Measurements from ENCODE around the gene IKZF5.

The IKZF5 gene

GRCh38 chr10:122995936-122996335, 12.7 kb downstream of the IKZF5 start:
- no peaks in the 10 kb centered on the region for H3K9me2 ChIP-seq (replicated peaks; ENCODE audit: control insufficient read depth, low read length)
- peaks cover 8% of the 10 kb centered on the region; the same call in 1 of the 2 replicates for H4K20me1 ChIP-seq (ENCODE audit: control insufficient read depth, insufficient read depth, low read depth, low read length)
- H3F3A ChIP-seq (ENCODE audit: control insufficient read depth, insufficient read depth) = 0 out of 2 replicates have a peak, but pooled peaks cover 2% of the 10 kb centered on the region
- no peak overlapping the region for H3K4me3 ChIP-seq (ENCODE audit: low read length)
- peaks cover 43% of the 10 kb centered on the region for H3K79me2 ChIP-seq (ENCODE audit: control insufficient read depth, low read length)
- H3K4me1 ChIP-seq (ENCODE audit: control insufficient read depth, low read length) = peaks cover 14% of the 10 kb centered on the region
- peaks cover 74% of the 10 kb centered on the region for H3K36me3 ChIP-seq (ENCODE audit: control insufficient read depth, low read length)
- H3K9me3 ChIP-seq (ENCODE audit: control insufficient read depth, insufficient read depth, low read length) = no peaks in the 10 kb centered on the region
- no peaks in the 10 kb centered on the region for H3K27me3 ChIP-seq (ENCODE audit: control insufficient read depth, low read length)
- H3K4me2 ChIP-seq (ENCODE audit: low read length) = no peak overlapping the region
- no peak for TF ChIP-seq EZH2phosphoT487 (IDR thresholded peaks at IDR 0.05; ENCODE audit: borderline replicate concordance, low read length)
- TF ChIP-seq, protein P1, sequence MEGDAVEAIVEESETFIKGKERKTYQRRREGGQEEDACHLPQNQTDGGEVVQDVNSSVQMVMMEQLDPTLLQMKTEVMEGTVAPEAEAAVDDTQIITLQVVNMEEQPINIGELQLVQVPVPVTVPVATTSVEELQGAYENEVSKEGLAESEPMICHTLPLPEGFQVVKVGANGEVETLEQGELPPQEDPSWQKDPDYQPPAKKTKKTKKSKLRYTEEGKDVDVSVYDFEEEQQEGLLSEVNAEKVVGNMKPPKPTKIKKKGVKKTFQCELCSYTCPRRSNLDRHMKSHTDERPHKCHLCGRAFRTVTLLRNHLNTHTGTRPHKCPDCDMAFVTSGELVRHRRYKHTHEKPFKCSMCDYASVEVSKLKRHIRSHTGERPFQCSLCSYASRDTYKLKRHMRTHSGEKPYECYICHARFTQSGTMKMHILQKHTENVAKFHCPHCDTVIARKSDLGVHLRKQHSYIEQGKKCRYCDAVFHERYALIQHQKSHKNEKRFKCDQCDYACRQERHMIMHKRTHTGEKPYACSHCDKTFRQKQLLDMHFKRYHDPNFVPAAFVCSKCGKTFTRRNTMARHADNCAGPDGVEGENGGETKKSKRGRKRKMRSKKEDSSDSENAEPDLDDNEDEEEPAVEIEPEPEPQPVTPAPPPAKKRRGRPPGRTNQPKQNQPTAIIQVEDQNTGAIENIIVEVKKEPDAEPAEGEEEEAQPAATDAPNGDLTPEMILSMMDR (IDR thresholded peaks at IDR 0.05; ENCODE audit: low read depth, low read length, poor library complexity, severe bottlenecking) = no peak
- no peak overlapping the region for H3K27ac ChIP-seq (ENCODE audit: low read depth, low read length)

DNA sequence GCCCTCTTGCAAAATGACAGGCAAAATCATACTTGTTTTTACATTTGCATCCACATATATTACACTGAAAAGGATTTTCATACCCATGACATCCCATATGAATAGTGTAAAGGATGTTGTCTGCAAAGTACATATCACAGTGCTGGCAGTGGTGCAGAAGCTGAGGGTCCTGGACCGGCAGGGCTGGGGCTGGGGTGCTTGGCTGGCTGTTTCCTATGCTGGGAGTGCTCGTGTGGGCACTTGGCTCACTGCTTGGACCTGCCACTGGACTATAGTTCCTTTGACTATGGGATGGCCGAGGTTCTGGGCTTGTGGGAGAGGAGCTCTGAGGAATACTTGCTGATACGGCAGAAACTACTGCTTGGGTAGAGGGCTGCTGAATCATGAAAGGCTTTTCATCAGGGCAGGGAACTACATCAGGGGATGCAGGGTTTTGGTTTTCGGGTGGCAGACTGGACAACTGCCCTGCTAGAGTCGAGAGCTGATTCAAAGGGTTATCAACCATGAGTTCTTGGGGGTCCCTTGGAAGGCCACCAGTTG, 14.7 kb downstream of the IKZF5 start:
- peaks cover 23% of the 10 kb centered on the region for H3K79me2 ChIP-seq (ENCODE audit: control insufficient read depth, low read length)
- no peaks in the 10 kb centered on the region for H3K9me3 ChIP-seq (ENCODE audit: control insufficient read depth, insufficient read depth, low read length)
- H3K4me1 ChIP-seq (ENCODE audit: control insufficient read depth, low read length) = no peaks in the 10 kb centered on the region
- H3K27me3 ChIP-seq (ENCODE audit: control insufficient read depth, low read length) = no peaks in the 10 kb centered on the region
- peaks cover 71% of the 10 kb centered on the region for H3K36me3 ChIP-seq (ENCODE audit: control insufficient read depth, low read length)
- 0 out of 2 replicates have a peak, but pooled peaks cover under 1% of the 10 kb centered on the region for H4K20me1 ChIP-seq (ENCODE audit: control insufficient read depth, insufficient read depth, low read depth, low read length)
- TF ChIP-seq, protein P1 (IDR thresholded peaks at IDR 0.05; ENCODE audit: low read depth, low read length, poor library complexity, severe bottlenecking) = no peak
- no peak for TF ChIP-seq EZH2phosphoT487 (IDR thresholded peaks at IDR 0.05; ENCODE audit: borderline replicate concordance, low read length)
- H3K9me2 ChIP-seq (replicated peaks; ENCODE audit: control insufficient read depth, low read length) = no peaks in the 10 kb centered on the region
- no peak overlapping the region for H3K27ac ChIP-seq (ENCODE audit: low read depth, low read length)
- H3K4me3 ChIP-seq (ENCODE audit: low read length) = no peak overlapping the region
- no peak overlapping the region for H3K4me2 ChIP-seq (ENCODE audit: low read length)
- H3F3A ChIP-seq (ENCODE audit: control insufficient read depth, insufficient read depth) = 0 out of 2 replicates have a peak, but pooled peaks cover 2% of the 10 kb centered on the region

DNA sequence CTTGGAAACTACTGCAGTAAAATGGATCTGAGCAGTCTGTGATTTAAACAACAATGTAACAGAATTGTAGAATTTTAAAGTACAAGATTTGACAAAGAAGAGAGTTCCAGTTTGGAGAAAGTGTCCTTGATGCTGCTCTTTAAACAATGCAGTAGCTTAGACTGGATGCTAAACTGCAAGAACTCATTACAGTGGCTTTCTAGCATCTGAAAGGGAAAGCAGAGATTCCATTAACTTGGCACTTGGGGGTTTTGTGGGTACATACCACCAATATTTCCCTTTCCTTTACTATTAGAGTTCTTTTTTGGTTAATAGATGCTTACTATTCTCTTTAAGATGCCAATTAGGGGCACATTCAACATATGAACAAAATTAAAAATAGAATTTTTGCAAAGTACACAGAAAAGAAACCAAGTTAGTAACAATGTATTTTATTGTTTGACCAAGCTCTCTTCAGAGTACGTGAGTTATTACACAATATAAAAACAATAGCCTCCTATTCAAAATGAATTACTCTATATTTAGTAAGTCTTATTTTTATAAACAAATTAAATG, 16.5 kb downstream of the IKZF5 start:
- Histone ChIP-seq H3F3A (ENCODE audit: control insufficient read depth, insufficient read depth) (0 out of 2 replicates have a peak, but pooled peaks cover 2% of the 10 kb centered on the region), H3K36me3 (ENCODE audit: control insufficient read depth, low read length) (peaks cover 58% of the 10 kb centered on the region), H3K27me3 (ENCODE audit: control insufficient read depth, low read length) (no peaks in the 10 kb centered on the region), H3K27ac (ENCODE audit: low read depth, low read length) (no peak overlapping the region), H4K20me1 (ENCODE audit: control insufficient read depth, insufficient read depth, low read depth, low read length) (no peaks in the 10 kb centered on the region), H3K4me3 (ENCODE audit: low read length) (no peak overlapping the region), H3K9me3 (ENCODE audit: control insufficient read depth, insufficient read depth, low read length) (no peaks in the 10 kb centered on the region), H3K4me1 (ENCODE audit: control insufficient read depth, low read length) (no peaks in the 10 kb centered on the region), H3K4me2 (ENCODE audit: low read length) (no peak overlapping the region), H3K79me2 (ENCODE audit: control insufficient read depth, low read length) (peaks cover 6% of the 10 kb centered on the region), H3K9me2 (replicated peaks; ENCODE audit: control insufficient read depth, low read length) (no peaks in the 10 kb centered on the region)
- TF ChIP-seq EZH2phosphoT487 (IDR thresholded peaks at IDR 0.05; ENCODE audit: borderline replicate concordance, low read length) = no peak
- TF ChIP-seq, protein P1 (IDR thresholded peaks at IDR 0.05; ENCODE audit: low read depth, low read length, poor library complexity, severe bottlenecking) = no peak

Data from DOHH2 (cell line).